HG03280 (cell line): ENCODE results near the gene TMC6.

Experiments used
- ATAC-seq: cut with Tn5 transposase; IDR thresholded peaks from one replicate; pipeline ENCODE4 v1.9.1; 2021; ENCODE audit warnings: mild to moderate bottlenecking, moderate library complexity; ENCODE audit not compliant: unreplicated experiment

The TMC6 gene

DNA sequence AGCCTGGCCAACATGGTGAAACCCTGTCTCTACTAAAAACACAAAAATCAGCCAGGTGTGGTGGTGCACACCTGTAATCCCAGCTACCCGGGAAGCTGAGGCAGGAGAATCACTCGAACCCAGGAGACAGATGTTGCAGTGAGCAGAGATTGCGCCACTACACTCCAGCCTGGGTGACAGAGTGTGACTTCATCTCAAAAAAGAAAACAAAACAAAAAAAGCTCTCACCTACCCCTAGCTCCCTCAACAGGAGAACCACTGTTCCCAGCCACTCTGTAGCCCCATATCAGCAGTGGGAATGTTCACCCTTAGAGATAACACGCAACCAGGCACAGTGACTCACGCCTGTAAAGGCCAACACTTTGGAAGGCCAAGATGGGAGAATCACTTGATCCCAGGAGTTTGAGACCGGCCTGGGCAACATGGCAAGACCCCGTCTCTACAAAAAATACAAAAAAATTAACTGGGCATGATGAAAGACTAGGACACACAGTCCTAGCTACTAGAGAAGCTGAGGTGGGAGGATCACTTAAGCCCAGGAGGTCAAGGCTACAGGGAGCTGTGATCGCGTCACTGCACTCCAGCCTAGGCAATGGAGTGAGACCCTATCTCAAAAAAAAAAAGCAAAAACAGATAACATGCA is 7.4 kb upstream of the TMC6 start:
- no peak for ATAC-seq

DNA sequence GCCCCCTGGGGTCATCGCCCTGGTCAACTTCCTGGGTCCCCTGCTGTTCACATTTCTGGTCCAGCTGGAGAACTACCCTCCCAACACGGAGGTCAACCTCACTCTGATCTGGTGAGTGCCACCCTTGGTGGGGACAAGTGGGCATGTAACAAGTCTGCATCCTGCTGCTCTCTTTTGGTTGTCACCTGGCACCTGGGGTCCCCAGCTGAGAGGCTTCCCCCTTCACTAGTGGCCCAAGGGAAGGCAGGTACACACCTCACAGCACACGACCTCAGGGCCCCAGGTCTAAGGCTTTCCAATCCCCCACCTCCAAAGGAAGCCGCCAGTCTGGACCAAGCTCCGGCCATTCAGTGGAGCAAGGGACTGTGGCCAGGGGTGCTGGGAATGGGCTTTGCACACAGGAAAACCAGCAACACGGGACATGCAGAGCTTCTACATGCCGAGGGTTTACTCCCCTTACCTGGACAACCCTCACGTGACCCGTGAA is 6.4 kb upstream of the TMC6 start:
- ATAC-seq, result no peak

DNA sequence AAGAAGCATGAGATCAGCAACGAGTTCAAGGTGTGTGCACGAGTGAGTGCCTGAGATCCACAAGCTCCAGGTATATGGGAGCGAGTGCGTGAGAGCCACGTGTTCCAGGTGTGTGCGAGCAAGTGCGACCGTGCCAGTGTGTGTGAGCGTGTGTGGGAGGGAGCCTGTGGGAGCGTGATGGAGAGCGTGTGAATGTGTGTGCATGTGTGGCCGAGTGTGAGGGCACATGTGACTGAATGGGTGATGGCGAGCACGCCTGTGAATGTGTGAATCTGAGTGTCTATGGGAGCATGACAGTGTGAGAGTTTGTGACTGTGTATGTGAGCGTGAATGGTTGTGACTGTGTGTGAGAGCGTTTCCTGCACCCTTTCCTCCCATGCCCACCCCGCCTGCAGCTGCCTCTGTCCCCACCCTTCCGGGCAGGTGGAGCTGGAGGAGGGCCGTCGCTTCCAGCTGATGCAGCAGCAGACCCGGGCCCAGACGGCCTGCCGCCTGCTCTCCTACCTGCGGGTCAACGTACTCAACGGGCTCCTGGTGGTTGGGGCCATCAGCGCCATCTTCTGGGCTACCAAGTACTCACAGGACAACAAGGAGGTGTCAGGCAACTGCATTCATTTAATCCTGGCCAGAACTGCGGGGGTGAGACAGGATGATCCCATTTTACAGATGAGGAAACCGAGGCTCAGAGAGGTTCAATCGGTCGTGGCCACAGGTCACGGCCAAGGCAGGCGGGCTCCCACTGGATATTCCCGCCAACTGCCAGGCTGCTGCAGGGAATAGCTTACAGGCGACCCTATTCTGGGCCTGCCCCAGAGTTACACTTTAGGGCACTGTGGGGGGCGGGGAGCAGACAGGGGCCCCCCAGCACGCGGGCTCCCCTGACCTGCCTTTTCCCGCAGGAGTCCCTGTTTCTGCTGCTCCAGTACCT is 5.7 kb upstream of the TMC6 start:
- ATAC-seq, result no peak

DNA sequence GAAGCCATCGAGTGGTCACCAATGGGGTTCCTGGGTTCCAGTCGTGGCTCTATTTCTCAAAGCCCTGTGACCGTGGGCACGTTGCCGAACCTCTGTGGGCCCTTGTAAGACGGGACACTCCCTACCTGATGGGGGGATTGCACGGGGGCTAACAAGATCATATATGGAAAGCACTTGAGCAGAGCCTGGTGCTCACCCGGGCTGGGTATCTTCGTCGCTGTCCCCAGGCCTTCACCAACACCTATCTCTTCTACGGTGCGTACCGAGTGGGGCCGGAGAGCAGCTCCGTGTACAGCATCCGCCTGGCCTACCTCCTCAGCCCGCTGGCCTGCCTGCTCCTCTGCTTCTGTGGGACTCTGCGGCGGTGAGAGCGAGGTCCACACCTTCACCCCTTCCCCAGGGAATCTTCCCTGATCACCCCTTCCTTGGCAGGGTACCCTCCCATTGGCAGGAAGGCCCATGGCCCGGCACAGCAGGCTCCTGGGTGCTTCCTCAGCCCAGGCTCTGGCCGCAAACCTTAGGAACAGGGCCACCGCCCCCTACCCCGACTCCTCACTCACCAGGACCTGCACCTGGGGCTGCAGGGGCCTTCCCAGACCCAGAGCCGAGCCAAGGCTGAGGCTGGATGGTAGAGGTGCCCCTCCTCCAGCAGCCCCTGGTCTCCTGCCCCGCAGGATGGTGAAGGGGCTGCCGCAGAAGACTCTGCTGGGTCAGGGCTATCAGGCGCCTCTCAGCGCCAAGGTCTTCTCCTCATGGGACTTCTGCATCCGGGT is 4.8 kb upstream of the TMC6 start:
- ATAC-seq, result no peak

DNA sequence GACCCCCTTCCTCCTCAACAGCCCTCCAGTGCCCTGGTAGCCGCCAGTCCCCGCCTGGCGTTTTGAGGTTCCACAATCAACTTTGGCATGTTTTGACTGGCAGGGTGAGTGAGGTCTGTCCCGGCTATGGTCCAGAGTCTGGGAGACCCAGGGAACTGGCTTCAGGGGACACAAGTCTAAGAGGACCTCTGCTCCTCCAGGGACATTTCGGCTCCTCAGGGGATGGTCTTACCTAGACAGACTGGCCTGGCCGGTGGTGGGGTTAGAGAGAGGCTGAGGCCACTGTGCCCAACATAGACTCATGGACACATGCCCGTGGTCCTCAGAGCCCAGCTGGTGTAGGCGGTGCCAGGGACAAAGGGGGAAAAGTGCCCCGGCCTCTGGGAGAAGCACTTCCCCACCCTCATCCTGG is 4.2 kb upstream of the TMC6 start:
- no peak for ATAC-seq

DNA sequence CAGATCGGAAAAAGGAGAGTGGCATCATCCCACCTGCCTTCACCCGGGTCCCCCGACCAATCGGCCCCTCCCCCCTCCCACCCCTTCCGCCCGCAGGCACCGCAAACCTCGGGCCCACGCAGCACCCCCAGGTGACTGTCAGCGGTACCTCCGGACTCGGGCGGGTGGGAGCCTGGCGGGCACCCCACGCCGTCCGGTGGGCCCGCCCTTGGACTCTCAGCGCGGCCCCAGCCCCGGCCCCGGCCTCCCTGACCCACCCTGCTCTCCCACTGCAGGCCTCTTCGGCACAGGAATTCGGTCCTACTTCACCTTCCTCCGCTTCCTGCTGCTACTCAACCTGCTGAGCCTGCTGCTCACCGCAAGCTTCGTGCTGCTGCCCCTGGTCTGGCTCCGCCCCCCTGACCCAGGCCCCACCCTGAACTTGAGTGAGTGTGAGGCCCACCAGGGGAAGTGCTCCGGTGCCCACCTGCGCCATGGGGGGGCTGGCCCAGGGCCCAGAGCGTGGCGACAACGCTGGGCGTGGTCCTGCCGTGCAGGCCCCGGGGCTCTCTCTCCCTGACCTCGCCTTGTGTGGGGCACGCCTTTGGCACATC is 3.6 kb upstream of the TMC6 start:
- no peak for ATAC-seq

DNA sequence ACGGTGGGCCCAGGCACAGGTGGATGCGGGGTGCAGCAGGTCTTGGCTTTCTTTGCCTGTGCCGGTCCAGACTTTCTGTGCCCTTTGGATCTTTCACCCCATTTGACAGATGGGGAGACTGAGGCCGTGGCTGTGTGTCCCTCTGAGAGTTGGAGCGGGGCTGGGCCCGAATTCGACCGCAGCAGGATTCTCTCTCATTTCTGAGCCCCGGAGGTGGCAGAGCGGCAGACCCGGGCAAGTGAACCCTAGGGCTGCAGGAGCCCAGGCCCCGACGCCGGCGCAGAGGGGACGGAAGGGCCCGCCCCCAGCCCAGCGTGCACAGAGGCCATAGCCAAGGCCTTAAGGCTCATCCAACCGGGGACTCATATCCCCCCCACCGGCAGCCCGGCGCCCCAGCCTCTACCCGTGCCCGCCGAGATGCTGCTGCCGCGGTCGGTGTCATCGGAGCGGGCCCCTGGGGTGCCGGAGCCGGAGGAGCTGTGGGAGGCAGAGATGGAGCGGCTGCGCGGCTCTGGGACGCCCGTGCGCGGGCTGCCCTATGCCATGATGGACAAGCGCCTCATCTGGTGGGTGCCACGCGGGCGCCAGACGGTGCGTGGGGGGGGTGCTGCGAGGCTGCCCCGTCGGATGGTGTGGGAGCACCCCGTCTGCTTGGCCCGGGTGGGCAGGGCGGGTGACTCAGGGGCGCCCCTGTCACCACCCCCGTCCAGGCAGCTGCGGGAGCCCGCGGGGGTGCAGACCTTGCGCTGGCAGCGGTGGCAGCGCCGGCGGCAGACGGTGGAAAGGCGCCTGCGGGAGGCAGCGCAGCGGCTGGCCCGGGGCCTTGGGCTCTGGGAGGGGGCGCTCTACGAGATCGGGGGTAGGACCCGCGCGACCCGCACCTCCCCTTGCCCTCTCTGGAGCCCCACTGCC is 2.9 kb upstream of the TMC6 start:
- ATAC-seq, result no peak

DNA sequence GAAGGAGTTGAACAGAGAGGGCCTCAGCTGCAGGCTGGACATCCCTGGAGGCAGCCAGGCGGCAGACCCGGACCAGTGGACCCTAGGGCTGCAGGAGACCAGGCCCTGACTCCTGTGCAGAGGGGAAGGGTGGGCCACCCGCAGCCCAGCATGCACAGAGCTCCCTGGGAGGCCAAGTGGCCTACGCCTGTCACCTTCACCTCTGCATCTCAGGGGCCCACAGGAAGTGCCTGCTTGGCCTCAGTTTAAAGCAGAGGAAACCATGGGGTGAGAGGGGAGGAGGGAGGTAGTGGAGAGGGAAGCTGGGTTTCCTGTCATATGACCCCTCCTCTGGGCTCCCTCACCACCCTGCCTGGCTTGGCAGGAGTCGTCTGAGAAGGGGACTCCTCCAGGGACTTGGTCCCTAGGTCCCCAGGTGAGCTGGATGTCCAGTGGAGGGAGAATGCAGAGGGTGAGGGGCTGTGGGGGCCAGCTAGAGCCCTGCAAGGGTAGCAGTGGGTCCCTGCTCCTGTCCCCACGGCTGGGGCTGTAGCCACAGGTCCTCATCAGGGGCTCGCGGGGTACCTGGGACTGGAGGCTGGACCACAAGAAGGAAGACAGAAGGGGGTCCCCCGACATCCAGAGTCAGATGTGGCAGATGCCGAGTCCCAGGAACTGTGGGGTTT is 2.0 kb upstream of the TMC6 start, which contains the start of gene TMC8:
TSS of gene TMC8 (plus strand) at position 335 of the 665 bp plus-strand sequence. CDS start 818 bp downstream, outside the sequence.
- no peak for ATAC-seq

DNA sequence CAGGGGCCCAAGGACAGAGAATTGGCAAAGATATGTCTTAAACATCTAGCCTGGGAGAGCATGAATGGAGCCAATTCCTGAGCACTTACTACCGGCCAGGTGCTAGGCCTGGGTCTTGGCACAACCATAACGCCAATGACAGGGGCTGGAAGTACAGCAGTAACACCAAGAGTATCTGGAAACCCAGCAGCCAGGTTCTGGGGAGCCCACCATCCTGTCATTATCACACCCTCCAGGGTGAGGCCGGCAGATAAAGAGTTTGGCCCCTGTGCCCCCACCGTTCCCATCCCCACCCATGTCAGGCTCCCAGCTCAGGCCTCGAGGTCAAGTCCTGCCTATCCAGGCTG is 1.5 kb upstream of the TMC6 start:
- no peak for ATAC-seq

DNA sequence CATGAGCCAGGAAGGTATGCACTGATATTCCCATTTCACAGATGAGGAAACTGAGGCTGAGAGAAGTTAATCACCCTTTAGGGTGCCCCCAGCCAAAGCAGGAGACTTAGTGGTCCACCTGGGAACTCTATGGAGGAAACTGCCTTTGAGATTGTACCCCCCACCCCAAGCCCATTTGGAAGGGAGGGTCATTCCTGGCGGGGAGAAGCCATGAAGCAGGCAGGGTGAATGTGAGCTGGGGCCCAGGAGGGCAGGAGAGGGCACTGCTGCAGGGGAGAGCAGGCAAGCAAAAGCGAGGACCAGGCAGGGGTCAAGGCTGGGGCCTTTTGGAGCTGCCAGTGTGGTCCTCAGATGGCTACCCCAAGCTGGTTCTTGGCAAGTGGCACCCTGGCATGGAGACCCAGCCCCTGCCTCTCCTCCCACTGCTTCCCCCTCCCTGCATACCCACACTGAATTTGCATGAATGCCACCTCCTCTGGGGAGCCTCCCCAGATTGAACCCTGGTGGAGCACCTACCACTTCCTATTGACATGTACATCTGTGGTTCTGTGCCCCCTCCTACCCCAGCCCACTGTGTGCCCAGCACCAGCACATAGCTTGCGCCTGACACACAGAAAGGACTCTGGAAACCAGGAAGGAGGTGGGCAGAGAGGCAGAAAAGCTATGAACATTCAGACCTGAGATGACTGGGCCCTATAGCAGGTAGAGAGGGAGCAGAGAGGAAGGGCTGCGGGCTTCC is 965 bp upstream of the TMC6 start:
- ATAC-seq, result no peak

DNA sequence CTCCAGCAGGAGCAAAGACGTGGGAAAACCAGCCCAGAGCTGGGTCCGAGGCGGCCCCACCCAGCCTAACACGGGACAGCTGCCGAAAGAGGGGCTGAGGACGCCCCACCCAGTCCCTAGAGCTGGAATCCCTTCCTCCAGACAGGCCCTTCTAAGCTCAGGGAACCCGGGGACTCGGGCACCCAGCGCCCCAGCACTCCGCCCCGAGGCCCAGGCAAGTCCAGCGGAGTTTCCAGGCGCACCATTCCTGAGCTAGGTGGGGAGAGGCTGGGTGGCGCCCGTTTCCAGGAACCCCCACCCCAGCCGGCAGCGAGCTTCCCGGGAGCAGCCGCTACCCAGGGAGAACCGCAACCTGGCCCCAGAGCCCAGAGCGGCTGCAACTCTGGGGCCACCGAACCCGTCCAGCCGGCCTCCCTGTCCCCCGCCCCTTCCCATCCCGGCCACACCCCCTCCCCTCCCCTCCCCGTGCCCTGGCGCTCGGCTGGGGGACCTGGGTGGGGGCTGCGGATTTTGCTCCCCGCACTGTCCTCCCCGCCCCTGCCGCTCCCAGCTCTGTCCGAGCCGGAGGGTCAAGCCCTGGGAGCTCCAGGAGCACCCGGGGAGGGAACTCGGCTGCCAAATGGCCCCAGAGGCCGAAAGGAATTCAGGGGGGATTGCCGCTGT is 536 bp downstream of the TMC6 start:
- ATAC-seq, result no peak

DNA sequence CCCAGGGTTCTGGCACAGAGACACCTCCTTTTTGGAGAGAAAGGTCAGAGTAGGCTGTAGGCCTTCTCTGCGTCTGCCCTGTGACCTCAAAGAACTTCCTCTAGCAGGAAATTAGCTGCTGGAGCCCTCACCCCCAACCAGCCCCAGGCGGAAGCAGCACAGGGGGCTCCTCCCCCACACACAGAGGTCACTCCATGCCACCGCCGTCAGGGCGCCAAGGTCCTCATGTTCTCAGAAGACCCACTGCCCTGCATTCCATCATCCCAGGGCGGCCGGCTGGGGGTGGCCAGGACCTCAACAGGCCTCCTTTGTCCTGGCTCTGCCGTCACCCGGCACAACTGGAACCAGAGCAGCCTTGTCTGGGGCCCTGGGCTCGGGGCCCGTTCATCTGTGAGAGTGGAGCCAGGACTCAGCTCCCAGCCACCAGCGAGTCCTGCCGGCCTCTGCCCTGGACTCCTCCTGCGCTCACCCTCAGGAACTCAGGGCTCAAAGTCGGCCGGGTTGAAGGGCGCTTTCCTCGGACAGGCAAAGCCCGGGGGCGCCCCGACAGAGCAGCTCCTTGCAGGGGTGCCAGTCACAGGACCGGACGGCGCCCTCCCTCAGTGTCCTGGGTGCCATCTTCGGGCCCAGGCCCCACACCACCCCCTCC is 1.2 kb downstream of the TMC6 start:
- ATAC-seq, result no peak

DNA sequence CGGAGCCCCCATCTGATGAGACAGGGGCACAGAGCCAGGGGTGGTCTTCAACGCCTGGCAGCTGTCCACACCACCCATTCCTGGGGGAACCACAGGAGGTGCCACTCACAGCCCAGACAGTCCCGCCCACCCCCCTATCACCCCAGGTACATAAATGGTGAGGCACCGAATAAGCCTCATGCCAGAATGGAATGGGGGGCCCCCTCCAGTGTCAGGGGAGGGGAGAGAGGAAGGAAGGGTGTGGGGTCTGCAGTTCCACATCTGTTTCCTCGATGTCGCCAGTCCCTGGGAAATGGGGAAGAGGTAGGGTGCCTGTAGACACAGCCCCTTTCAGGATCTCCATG is 1.7 kb downstream of the TMC6 start:
- ATAC-seq, result no peak

DNA sequence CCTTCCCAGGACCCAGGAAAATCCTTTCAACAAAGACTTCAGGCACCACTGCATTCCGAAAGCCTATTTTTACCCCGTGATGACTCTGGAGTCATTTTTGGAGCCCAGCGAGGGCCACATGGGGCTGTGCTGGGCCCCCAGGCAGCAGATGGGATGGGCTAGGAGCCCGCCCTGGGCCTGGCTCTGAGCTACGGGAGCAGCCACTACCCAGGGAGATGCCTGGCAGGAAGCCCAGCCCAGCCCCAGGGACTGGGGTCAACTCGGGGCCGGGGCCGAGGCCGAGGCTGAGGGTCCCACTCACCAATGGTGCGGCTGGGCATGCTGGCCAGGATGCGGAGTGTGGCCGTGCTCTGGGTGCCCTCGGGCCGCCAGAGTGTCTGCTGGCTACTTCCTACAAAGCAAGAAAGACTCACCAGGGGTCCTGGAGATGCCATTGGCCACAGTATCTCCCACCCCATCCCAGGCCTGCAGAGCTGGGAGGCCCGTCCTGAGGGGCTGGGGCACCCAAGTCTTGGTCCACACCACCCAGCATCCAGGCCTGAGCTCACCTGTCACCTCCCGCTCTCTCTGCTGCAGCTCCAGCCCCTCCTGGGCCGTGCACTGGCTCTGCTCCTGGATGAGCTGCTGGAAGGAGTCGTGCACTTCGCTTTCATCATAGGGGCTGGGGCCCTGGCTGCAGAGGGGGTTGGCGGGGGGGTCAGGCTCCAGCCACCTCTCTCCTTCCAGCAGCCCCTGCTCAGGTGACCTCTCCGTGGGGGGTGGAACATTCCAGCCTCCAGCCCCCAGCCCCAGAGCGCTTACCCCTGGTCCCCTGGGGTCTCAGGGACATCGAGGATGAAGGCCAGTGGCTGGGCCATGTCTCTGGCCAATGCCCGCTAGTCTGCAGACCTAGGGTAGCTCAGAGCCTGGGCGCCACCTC is 2.3 kb downstream of the TMC6 start:
- no peak for ATAC-seq

DNA sequence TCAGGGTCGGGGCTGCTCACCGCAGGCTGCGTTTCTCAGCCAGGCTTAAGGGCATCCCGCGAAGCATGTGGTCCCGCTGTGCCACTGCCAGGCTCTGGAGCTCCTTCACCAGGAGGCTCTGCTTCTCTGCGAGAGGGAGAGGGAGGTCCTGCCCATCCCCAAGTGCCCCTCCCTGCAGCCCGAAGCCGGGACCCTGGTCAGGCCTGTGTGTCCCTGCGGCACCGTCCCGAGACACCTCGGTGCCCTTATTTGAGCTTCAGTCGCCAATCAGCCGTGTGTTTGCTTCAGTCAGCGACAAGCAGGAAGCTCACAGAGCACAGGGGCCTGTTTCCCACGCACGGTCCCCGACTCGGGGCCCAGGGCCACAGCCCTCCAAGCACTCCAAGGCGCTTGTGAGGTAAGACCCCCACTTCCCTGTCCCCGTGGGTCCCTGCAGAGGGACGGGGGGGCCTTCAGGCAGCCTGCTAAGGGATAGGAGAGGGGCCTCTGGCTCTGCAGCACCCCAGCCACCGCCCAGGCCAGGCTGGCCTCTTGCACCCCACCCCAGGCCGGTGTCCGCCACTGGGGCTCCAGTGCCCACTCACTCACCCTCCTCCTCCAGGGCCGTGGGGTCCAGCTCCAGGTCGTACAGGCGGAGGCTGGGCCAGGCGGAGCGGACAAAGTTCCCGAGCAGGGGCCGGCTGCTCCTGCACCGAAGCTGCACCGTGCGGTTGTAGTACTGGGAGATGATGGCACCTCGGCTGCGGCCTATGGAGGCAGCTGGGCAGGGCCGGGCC is 3.2 kb downstream of the TMC6 start:
- ATAC-seq, result no peak

DNA sequence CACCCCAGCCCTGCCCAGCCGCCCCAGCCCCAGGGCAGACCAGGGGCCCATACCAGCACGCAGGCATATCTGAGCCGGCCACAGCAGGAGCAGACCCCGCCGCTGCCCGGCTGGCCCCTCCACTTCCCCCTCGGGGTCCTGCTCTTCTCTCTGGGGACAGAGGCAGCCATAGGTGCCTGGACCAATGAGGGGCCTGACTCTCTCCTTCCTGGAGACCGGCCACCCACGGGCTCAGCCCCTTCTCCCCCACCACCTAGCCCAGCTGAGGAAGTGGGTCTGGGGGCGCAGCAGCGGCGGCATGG is 3.8 kb downstream of the TMC6 start:
- ATAC-seq, result no peak
